NOMO-1 (cell line): ENCODE data around the gene SNRPD3.
"Not testable (repeated sequence)": the region's sequence is repeated elsewhere in the genome, so short reads cannot be mapped to it uniquely, and the experiment has no call there.

Experiments used
- DNase-seq, 2 experiments: peaks; one replicate each; lab custom pipeline; 2025; ENCODE audit not compliant: unreplicated experiment in 2 of 2; lab: John Stamatoyannopoulos, UW

Gene SNRPD3

DNA sequence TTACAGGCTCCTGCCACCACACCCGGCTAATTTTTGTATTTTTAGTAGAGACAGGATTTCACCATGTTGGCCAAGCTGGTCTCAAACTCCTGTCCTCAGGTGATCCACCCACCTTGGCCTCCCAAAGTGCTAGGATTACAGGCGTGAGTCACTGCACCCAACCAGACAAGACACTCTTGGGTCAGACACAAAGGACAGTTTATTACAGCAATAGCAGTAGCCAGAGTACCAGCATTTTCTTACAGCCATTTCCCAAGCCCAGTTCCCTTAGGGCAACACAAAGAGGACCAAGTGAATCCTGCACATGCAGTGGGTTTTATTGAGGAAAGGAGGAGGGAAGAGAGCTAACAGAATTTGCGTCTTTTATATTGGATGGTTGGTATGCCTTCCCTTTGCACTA lies 24.8 kb upstream of the SNRPD3 start:
- DNase-seq: not testable (repeated sequence)

GRCh38 chr22:24532075-24532474 lies 23.7 kb upstream of the SNRPD3 start:
- no peak for DNase-seq

DNA sequence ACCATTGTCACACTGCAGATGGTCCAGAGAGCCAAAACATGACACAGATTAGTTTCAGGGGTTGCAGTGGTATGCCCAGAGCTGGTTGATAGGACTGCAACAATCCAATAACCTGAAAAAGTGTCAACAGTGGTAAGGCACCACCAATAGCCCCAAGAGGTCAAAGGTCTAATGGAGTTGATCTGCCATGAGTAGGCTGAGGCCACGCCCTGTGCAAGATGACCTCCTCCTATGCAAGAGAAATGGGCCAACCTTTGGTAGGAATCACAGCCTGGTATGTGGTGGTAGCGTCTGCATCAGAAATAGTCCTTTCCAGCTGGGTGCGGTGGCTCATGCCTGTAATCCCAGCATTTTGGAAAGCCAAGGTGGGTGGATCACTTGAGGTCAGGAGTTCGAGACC lies 20.5 kb upstream of the SNRPD3 start:
- DNase-seq: no peak

DNA sequence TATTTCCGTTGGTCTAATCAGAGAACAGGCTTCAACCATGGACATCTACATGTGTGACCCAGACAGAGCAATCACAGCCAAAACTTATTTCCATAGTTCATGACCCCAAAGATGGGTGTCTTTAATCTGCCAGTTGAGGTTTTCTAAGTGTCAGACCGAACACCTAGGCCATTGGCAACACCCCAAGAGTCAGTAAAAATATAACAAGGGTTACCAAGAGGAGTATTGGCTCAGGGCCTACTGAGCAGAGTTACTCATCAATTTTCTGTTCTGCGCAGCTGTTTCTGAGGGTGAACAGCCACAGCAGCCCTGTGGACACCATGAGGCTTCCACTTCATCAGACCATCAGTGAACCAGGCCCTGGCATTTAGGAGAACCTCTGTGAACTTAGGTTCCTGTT lies 19.7 kb upstream of the SNRPD3 start:
- no peak for DNase-seq

GRCh38 chr22:24540470-24540869 lies 15.3 kb upstream of the SNRPD3 start:
- DNase-seq: no peak

DNA sequence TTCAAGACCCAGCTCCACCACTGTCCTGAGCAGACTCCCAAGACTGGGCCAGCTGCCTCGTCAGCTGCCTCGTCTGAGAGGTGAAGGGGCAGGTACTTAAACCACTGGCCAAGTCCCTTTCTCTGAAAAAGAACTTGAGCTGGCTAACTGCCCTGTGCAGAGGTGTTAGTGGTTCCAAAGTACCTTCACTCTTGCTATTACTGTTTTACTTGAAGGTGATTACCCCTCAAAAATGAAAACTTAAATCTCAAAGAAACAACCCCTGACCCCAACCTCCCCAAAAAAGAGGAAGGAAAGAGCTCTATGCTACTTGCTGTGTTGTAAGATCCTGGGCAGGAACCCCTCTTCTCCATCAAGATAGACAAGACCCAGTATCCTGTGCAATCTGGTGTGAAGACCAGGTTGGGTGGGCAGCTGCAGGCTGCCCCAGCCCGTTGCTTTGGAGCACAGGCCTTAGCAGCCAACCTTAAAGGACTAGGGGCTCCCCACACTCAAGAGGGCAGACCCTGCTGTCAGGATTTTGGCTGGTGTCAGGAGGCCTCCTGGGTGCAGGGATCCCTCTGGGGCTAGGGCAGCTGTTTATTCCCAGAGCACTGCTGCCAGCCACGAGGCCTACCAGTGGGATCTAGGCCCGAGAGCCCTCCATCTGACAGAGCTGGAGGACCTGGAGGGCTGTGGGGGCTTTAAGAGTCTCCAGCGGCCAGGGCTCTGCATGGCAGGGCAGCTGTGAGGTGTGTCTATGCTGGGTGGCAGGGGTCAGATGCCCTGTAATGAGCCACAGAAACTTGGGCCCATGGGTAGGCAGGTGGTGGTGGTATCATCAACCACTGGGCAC lies 13.9 kb upstream of the SNRPD3 start:
- peak; percentile 21 to 45 for DNase-seq

GRCh38 chr22:24542641-24543040 lies 13.2 kb upstream of the SNRPD3 start:
- DNase-seq: no peak

GRCh38 chr22:24543185-24543601 lies 12.6 kb upstream of the SNRPD3 start:
- DNase-seq: no peak

GRCh38 chr22:24543679-24544243 lies 12.0 kb upstream of the SNRPD3 start:
- no peak for DNase-seq

- no peak for DNase-seq
These were observed 7.0 kb upstream of the SNRPD3 start for GRCh38 chr22:24548812-24549211.

GRCh38 chr22:24550028-24550901 lies 5.5 kb upstream of the SNRPD3 start:
- peak in 1 of 2 experiments; percentile 29 for DNase-seq

DNA sequence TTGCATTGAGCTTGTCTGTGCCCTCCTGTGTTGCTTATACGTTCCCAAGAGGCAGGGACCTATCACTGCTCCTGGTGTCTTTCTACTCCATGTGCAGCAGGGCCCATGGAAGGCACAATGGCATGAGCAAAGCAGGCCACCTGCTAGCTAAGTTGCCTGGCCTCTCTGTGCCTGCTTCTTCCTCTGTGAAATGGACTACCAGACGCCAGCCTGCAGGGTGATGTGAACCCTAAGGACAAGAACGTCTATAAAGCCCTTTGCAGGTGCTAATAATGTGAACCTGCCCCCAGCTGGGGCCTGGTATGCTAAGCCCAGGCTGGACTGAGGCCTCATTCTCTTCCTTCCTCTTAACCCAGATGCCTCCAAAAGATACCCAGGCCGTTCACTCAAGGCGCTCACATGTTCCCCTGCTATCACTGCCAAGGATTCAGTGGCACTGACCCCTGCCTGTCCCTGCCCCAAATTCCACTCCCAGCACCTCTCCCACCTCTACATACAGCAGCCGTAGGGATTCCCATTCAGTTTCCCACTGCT lies 4.8 kb upstream of the SNRPD3 start:
- DNase-seq: no peak

- DNase-seq: not testable (repeated sequence)
These were observed 3.1 kb upstream of the SNRPD3 start for GRCh38 chr22:24552503-24553286.

- peak in 1 of 2 experiments; percentile 9 for DNase-seq
These were observed 2.0 kb upstream of the SNRPD3 start for GRCh38 chr22:24553597-24554312.

DNA sequence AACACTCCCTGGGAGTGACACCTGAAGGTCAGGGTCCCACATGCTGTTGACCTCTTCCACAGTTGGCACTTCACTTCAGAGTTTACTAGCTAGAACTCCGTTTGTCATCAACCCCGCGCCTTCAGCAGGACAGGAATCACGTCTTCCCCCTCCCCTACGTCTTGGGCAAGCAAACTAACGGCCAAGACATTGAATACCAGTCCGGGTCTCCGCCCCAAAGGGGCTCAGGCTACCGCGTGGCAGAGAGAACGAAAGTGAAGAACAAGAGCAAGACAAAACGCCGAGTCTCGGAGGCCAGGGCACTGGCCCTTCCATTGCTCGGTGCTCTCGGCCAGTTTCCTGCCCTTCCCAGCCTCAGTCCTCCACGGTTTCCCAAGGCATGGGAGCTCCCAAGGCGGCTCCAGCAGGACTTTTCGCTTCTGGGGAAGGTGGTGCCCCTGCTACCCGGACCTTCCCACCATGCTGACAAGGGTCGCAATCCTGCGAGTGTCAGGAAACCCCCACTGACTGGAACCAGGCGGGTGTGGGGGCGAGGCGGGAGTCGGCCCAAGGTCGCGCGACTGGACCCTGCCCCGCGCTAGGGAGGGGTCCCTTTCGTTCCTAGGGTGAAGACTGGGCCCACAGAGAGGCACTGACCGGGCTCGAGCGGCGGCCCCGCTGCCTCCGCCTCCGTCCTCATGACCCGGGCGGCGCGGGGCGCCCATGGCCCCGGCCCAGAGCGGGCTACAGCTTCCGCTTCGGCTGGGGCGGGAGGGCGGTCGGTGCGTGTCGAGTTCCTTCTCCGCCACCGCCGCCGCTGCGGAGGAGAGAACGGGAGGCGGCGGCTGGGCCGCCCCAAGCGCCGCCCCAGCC lies 1.3 kb upstream of the SNRPD3 start, which contains the start of gene GUCD1:
Gene GUCD1 (minus strand): TSS at position 826 of the 852 bp plus-strand sequence. CDS start 147 bp downstream, at position 679.
- peak; percentile 16 to 51 for DNase-seq

GRCh38 chr22:24559471-24559870 lies 3.7 kb downstream of the SNRPD3 start:
- no peak for DNase-seq

- DNase-seq: no peak
These were observed 7.4 kb downstream of the SNRPD3 start for GRCh38 chr22:24563246-24563645.

GRCh38 chr22:24564376-24565058 lies 8.7 kb downstream of the SNRPD3 start:
- no peak for DNase-seq
